NCI-H446 treated with DMSO at 0.1 percent for 48 hours (cell line): ENCODE data around the gene BRK1.
"Not testable (repeated sequence)": the region's sequence is repeated elsewhere in the genome, so short reads cannot be mapped to it uniquely, and the experiment has no call there.

ENCODE experiments used
- DNase-seq: peaks from one replicate; lab custom pipeline; 2025; lab: John Stamatoyannopoulos, UW

The BRK1 gene

DNA sequence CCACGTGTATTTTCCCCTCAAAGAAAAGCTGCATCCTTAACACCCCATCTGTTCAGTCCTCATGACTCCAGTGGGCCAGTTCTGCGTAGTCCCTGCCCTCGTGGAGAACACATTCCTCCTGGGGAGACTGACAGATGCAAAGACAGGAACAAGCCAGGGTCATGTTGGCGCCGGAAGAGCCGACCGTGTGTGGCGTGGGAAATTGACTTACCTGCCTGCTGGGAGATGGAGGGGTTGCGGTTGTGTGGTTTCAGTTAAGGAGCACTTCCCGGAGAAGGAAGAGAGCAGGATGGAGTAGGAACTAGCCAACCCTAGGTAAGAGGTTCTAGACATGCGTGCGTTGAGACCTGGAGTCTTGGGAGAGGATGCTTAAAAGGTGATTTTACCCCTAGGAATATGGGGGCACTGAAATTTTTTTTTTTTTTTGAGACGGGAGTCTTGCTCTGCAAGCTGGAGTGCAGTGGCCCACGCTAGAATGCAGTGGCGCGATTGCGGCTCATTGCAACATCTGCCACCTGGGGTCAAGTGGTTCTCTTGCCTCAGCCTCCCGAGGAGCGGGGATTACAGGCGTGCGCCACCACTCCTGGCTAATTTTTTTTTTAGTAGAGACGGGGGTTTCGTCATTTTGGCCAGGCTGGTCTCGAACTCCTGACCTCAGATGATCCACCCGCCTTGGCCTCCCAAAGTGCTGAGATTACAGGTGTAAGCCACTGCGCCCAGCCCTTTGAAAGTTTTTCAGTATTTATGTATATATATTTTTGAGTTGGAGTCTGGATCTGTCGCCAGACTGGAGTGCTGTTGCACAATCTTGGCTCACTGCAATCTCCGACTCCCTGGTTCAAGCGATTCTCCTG, 27.5 kb downstream of the BRK1 start:
- no peak for DNase-seq

DNA sequence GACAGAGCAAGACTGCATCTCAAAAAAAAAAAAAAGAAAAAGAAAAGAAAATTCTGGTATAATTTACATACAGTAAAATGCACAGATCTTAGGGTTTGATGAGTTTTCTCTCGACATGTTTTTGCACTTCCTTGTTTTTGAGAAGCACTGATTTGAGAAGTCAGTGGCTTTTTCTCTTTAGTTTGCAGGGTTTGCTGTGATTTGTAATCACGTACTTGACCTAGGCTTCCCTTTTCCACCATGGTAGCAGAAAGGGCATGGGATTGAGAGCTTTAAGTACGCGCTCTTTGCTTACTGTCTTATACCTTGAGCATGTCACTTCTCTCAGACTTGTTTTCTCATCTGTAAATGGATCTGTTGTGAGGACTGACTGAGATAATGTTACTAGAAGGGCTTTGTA, 30.2 kb downstream of the BRK1 start:
- no peak for DNase-seq

DNA sequence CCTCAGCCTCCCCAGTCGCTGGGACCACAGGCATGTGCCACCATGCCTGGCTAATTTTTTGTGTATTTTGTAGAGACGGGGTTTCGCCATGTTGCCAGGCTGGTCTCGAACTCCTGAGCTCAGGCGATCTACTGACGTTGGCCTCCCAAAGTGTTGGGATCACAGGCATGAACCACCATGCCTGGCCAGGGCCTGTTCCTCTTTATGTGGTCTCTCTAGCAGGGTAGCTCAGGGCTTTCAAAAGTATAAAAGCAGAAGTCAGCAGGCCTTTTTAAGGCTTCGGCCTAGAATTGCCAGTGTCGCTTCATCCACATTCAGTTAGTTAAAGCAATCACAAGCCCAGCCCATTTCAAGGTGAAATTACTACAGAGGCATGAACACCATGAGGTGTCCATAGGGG, 33.8 kb downstream of the BRK1 start:
- DNase-seq = no peak

DNA sequence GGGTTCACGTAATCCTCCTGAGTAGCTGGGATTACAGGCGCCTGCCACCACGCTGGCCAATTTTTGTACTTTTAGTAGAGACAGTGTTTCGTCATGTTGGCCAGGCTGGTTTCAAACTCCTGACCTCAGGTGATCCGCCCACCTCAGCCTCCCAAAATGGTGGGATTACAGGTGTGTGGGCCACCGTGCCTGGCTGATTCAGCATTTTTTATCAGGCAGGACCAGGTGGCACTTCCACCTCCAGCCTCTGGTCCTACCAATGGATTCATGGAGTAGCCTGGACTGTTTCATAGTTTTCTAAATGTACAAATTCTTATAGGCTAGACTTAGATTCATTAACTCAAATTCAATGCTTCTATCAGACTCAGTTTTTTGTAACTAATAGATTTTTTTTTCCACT, 35.5 kb downstream of the BRK1 start:
- DNase-seq = no peak

DNA sequence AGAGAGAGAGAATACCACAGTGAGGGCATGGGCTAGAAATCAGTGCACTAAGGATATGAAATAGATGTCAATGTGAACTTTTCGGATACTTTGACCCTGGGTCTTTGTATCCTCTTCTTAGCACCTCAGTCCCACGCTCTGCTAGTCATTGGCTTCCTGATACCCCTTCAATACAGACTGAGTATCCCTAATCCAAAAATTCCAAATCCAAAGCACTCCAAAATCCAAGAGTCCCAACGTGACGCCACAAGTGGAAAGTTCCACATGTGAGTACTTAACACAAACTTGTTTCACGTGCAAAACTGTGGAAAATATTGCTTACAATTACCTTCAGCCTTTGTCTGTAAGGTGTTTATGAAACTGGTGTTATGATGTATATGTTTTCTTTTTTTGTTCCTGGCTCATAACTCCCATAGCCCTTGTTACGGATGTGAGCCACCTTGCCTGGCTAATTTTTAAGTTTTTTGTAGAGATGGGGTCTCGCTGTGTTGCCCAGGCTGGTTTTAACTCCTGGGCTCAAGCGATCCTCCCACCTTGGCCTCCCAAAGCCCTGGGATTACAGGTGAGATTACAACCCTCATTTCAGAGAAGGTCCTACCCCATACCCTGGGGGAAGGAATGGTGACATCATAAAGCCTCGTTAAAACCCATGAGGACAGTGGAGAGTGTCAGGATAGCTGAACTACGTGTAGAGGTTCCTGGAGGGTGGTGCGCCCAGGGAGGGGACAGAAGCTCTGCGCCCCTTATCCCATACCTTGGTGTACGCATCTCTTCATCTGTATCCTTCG, 39.1 kb downstream of the BRK1 start:
- DNase-seq = no peak

DNA sequence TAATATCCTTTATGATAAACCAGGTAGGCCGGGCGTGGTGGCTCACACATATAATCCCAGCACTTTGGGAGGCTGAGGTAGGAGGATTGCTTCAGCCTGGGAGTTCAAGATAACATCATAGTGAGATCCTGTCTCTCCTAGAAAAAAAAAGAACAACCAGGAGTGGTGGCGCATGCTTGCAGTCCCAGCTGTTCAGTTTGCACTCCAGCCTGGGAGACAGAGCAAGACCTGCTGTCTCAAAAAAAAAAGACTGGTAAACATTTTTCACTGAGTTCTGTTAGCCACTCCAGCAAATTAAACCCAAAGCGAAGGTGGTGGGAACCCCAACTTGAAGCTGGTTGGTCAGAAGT, 39.6 kb downstream of the BRK1 start:
- DNase-seq = no peak

DNA sequence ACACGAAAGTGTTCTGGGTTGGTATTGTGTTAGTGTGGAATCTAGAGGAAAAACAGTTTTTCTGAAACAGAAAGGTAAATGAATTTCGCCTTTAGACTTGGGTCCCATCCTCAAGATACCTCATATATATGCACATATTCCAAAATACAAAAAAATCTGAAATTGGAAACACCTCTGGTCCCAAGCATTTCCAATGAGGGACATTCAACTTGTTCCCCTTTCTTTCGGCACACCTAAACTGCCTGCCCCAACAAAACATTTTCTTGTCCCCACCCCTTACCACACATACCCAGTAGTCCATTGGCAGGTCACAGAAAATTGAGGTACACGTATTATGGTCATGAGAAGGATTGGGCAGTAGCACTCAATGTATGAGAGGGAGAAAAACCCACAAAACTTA, 40.2 kb downstream of the BRK1 start:
- DNase-seq = no peak

DNA sequence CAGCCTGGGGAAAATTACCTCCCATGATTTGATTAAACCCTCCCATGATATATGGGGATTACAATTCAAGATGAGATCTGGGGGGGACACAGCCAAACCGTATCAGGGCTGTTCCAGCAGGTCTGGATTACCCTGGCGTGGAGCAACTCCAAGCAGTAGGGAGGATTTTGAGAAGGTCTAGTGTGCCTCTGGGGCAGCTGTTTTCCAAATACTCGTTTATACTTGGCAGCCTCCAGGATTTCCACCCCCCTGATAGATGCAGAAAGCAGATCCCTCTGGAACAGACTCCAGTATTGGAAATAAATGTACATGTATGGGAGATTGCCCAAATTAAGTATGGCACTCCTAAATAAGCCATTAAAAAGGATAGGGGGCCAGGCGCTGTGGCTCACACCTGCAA, 41.6 kb downstream of the BRK1 start:
- DNase-seq = no peak

DNA sequence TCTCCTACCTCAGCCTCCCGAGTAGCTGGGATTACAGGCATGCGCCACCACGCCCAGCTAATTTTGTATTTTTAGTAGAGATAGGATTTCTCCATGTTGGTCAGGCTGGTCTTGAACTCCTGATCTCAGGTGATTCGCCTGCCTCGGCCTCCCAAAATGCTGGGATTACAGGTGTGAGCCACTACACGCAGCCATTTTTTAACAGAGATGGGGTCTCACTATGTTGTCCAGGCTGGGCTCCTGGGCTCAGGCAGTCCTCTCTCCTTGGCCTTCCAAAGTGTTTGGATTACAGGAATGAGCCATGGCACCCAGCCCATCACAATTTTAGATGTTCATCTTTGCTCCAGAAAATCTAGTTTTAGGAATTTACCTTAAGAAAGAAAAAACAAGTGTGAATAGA, 43.1 kb downstream of the BRK1 start:
- DNase-seq = not testable (repeated sequence)

DNA sequence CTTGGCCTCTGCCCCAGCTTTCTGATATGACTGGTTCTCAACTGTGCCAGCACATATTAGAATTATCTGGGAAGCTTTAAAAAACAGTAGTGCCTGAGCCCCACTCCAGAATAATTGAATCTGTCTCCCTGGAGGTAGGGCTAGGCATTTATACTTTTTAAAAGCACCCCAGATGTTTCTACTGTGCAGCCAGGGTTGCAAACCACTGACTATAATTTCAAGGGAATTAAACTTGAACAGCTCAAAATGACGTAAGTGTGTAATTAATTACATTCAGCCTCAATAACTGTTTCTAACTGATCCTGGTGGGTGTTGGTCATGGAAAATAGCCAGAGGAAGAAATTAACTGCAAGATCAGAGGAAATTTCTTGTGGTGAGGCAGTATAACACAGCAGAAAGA, 44.9 kb downstream of the BRK1 start:
- no peak for DNase-seq

DNA sequence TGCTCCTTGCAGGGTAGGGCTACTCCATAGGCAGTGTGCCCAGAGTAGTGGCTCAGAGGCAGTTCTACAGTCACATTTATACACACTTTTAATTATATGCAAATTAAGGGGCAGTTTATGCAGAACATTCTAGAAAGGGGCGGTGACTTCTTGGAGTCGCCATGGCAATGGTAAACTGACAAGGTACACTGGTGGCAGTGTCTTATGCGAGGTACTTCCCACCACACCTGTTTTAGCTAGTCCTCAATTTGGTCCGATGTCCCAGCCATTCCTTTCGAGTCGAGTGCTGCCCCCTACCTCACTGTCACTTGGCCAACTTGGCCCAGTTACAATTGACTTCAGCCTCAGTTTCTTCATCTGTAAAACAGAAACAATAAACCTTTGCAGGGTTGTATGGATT, 45.5 kb downstream of the BRK1 start:
- no peak for DNase-seq

DNA sequence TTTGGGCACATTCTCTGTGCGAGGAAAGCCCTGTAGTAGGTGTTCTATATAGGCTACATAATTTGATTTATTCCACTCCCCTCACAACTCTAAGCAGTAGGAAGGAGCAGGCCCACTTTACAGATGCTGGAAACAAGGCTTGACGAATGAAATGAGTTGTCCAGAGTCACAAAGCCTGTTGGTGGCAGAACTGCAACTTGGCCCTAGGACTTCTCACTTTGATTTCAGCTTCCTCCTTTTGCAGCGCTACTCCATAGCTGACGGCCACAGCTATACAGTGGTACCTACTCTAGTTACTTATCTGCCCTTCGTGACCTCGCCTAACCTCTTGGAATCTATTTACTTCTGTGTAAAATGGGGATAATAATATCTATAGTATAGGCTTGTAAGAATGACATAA, 46.7 kb downstream of the BRK1 start:
- no peak for DNase-seq

DNA sequence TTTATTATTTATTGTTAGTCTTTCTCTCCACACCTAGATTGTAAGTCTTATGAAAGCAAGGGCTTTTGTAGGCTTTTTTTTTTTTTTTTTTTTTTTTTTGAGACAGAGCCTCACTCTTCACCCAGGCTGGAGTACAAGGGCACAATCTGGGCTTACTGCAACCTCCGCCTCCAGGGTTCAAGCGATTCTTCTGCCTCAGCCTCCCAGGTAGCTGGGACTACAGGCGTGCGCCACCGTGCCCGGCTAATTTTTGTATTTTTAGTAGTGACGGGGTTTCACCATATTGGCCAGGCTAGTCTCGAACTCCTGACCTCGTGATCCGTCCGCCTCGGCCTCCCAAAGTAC, 48.7 kb downstream of the BRK1 start:
- not testable (repeated sequence) for DNase-seq

DNA sequence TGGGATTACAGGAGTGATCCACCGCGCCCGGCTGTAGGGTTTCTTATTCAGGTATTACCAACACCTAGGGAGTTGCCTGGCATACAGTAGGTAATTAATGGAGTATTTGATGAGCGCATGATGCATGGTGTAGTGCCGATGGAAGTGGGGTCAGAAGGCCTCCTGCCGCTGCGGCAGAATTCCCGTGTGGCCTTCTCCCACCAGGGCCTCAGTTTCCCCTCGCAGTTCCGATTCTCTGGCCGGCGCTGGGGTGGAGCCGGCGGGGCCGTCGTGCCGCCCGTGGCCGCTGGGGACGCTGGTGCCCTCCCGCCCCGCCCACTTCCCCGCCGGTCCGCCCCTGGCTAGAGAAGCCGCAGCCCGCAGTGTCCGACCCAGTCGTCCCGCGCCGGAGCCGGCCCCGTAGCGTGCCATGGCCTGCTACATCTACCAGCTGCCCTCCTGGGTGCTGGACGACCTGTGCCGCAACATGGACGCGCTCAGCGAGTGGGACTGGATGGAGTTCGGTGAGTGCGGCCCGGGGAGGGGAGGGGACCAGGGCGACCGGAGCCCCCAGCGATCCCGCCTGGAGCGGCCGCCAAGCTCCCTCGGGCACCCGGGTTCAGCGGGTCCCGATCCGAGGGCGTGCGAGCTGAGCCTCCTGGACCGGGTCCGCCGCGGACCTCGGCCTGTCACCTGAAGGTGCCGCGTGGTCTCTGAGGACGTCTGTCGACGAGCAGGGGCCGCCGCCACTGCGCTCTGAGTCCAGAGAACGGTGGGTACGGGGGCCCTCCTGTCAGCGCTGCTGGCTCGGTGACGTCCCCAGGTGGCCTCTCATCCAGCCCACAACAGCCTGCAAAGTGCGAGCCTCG, 49.3 kb downstream of the BRK1 start, which contains the start of gene IRAK2:
Gene IRAK2 (plus strand): TSS at position 374 of the 848 bp plus-strand sequence. CDS start 36 bp downstream, at position 410.
- no peak for DNase-seq

DNA sequence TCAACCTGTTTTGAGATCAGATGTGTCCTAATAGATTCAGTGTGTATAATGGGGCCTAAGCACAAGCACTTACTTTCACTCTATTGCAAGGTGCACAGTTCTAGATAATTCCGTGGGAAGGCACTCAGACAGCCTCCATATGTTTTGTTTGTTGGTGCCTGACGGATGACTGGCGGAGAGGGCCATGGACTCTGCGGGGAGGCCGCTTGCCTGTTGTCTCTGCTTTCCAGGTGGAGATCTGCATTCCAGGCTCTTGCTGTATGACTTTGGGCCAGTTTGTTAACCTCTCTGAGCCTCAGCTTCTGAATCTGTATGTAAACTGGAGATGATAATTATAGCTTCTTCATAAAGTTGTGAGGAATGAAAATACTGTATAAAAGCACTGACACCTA, 50.7 kb downstream of the BRK1 start:
- DNase-seq = no peak

DNA sequence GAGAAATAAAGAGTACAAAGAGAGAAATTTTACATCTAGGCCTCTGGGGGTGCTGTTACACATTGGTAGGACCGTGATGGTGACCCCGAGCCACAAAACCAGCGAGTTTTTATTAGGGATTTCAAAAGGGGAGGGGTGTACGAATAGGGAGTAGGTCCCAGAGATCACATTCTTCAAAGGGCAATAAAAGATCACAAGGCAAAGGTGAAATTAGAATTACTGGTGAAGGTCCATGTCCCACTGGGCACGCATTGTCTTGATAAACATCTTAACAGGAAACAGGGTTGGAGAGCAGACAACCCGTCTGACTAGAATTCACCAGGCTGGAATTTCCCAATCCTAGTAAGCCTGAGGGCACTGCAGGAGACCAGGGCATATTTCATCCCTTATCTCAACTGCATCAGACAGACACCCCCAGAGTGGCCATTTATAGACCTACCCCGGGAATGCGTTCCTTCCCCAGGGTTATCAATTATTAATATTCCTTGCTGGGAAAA, 53.6 kb downstream of the BRK1 start:
- no peak for DNase-seq

DNA sequence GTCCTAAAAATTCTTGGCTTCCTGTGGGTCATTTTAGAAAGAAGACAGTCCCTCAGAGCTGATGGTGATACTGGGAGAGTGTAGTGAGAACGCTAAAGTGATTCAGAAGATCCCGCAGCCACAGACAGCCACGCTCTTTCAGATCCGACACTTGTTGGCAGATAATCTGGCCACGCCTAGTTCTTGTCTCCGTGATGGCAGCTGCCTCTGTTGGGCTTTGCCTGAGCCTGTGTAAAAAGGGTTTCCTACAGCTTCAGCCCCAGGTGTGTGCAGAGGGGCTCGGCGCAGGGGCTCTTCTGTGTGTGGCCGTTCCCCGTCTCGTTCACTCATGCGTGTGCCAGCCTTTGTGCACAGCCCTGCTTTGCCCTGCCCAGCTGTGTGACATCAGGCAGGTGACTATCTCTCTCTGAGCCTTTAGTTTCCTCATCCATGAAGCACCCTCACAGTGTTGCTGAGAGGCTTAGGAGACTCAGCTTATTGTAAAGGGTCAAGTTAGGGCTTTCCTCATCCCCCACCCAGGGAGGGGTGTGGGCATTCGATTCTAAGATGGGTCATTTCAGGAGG, 55.5 kb downstream of the BRK1 start:
- no peak for DNase-seq

DNA sequence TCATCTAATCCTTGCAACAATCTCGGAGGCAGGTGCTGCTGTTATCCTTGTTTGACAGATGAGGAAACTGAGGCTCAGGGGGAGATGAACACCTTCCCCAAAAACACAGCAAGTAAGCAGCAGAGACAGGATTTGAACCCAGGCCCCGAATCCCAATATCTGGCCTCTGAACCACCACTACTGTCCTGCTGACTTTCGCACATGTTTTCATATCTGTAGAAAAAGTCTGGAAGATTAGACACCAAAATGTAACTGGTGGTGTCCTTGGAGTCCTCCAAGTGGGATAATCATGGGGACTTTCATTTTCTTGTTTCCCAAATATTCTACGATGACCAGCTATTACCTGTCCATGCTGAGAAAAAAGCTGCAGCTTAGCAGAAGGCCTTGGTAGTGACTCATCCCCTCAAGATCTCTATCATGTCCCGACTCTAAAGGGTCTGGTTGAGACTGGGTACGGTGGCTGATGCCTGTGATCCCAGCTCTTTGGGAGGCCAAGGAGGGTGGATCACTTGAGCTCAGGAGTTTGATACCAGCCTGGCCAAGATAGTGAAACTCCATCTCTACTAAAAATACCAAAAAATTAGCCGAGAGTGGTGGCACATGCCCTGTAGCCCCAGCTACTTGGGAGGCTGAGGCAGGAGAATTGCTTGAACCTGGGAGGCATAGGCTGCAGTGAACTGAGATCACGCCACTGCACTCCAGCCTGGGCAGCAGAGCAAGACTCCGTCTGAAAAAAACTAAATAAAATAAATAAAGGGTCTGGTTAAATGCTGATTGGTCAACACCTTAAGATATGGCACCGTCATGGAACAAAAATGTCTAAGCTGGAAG, 57.8 kb downstream of the BRK1 start:
- DNase-seq = no peak

DNA sequence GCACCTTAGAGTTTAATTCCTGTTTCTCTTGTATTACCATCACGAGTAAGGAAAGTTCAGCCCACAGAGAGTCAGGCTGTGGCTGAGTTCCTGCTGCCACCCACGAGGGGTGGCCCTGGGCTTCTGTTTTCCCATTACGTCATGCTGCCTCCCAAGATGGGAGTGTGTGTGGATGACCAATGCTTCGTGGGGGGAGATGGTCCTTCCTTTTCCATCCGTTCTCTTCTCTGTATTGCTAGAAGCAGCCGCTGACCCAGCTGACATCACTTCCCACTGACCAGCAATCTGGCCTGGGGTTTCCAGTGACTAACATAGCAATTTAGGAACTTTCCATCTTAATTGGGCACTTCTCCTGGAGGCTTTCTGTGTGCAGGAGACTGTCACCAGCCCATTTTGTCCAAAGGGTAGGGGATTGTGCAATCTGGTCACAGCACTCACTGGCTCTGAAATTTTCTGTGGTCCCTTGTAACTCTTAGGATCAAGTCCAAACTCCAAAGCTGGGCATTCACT, 58.5 kb downstream of the BRK1 start:
- DNase-seq = no peak

DNA sequence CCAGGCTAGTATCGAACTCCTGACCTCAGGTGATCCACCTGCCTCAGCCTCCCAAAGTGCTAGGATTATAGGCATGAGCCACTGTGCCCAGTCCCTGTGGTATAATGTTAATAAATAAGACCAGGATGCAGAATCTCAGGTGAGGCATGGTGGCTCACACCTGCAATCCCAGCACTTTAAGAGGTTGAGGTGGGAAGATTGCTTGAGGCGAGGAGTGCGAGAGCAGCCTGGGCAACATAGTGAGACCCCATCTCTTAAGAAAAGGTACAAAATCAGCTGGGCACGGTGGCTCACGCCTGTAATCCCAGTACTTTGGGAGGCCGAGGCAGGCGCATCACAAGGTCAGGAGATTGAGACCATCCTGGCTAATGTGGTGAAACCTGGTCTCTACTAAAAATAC, 59.9 kb downstream of the BRK1 start:
- DNase-seq = not testable (repeated sequence)

DNA sequence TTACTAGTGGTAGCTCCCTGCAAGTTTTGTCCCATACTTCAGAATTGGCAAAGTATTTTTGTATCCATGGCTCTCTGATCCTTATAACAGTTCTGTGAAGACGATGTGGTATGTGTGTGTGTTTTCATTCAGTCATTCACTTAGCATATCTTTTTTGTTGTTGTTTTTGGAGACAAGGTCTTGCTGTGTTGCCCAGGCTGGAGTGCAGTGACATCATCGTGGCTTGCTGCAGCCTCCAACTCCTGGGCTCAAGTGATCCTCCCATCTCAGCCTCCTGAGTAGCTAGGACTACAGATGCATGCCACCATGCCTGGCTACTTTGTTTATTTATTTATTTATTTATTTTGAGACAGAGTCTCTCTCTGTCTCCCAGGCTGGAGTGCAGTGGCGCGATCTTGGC, 60.7 kb downstream of the BRK1 start:
- not testable (repeated sequence) for DNase-seq
